ENCODE measurements around the gene CREM. TPM values are rescaled to one million over a fixed set of nuclear protein-coding genes. Genes with fewer than 3 reads are reported as not detected.

Gene CREM
- polyA plus RNA-seq, 3 donors, result 11.4 to 12.4 (median 12.1) TPM

DNA sequence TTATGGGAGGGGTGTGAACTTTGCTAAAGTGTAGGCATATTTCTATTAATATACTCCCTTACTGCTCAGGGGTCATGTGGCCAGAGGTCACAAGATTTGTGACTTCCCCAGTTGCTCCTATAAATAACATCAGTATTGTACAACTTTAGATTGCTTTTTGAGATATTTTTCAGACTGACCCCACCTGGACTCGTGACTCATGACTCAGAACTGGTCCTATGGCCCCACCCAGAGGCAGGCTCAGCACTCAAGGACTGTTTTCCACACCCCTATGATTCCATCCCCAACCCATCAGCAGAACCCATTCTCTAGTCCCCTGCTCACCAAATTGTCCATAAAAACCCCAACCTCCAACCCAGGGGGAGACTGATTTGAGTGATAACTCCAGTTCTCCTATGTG, 33.8 kb upstream of the CREM start:
- peak; percentile 25 to 36 (median 29) for DNase-seq
- Mint-ChIP-seq H3K36me3 (no peaks in the 10 kb centered on the region), H3K4me3 (no peak overlapping the region), H3K9me3 (peaks cover 3 to 11% (median 7%) of the 10 kb centered on the region in 7 donors), H3K27ac (peak overlapping the region in 5 of 7 donors; percentile 7 to 76 (median 60)), H3K27me3 (ENCODE audit: low read depth in 3 of 3) (peaks cover 2 to 14% (median 6%) of the 10 kb centered on the region in 3 donors), H3K4me1 (peaks cover 35% of the 10 kb centered on the region)
- peaks cover under 1% of the 10 kb centered on the region for H4K20me1 ChIP-seq (ENCODE audit: insufficient read depth, low read length)
- TF ChIP-seq, protein P1, sequence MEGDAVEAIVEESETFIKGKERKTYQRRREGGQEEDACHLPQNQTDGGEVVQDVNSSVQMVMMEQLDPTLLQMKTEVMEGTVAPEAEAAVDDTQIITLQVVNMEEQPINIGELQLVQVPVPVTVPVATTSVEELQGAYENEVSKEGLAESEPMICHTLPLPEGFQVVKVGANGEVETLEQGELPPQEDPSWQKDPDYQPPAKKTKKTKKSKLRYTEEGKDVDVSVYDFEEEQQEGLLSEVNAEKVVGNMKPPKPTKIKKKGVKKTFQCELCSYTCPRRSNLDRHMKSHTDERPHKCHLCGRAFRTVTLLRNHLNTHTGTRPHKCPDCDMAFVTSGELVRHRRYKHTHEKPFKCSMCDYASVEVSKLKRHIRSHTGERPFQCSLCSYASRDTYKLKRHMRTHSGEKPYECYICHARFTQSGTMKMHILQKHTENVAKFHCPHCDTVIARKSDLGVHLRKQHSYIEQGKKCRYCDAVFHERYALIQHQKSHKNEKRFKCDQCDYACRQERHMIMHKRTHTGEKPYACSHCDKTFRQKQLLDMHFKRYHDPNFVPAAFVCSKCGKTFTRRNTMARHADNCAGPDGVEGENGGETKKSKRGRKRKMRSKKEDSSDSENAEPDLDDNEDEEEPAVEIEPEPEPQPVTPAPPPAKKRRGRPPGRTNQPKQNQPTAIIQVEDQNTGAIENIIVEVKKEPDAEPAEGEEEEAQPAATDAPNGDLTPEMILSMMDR (IDR thresholded peaks at IDR 0.05), result no peak
- peaks cover 0 to 7% of the 10 kb centered on the region in 2 donors for H3K27me3 ChIP-seq (ENCODE audit: control insufficient read depth in 2 of 2, insufficient read depth in 2 of 2, low read length in 2 of 2)
- no peak overlapping the region for H3K27ac ChIP-seq (ENCODE audit: low read depth in 1 of 2, low read length in 2 of 2)
- intact Hi-C loops (cut with micrococcal nuclease), result loop anchor here in 1 of 2 donors (5.0 kb wide), 1 partner anchor 34 kb away; the partner anchor contains the start of gene CREM
- H2AFZ ChIP-seq (ENCODE audit: insufficient read depth, low read depth, low read length, poor library complexity, severe bottlenecking), result no peak overlapping the region
- peaks cover 4 to 6% of the 10 kb centered on the region in 2 donors for H3K9me3 ChIP-seq (replicated peaks in 1 of 2; ENCODE audit: control insufficient read depth in 1 of 2, insufficient read depth in 1 of 2, low read length in 2 of 2)
- WGBS (ENCODE audit: insufficient coverage), result 60% methylated on average over 1 of the region's 1 CpG
- no peak overlapping the region for H3K4me2 ChIP-seq (replicated peaks; ENCODE audit: extremely low read depth, low read length, poor library complexity, severe bottlenecking)
- H3K9ac ChIP-seq (ENCODE audit: insufficient read depth, low read length, poor library complexity, severe bottlenecking), result no peak overlapping the region
- H3K4me1 ChIP-seq (ENCODE audit: control insufficient read depth in 1 of 2, insufficient read depth in 2 of 2, low read length in 2 of 2), result peaks cover 24 to 32% of the 10 kb centered on the region in 2 donors
- H3K36me3 ChIP-seq (replicated peaks in 1 of 2; ENCODE audit: control insufficient read depth in 1 of 2, insufficient read depth in 2 of 2, low read length in 2 of 2), result no peaks in the 10 kb centered on the region
- H3K4me3 ChIP-seq (replicated peaks in 1 of 3; ENCODE audit: low read depth in 2 of 3, low read length in 3 of 3), result no peak overlapping the region
- H3K79me2 ChIP-seq (ENCODE audit: insufficient read depth, low read length), result peaks cover 25% of the 10 kb centered on the region

DNA sequence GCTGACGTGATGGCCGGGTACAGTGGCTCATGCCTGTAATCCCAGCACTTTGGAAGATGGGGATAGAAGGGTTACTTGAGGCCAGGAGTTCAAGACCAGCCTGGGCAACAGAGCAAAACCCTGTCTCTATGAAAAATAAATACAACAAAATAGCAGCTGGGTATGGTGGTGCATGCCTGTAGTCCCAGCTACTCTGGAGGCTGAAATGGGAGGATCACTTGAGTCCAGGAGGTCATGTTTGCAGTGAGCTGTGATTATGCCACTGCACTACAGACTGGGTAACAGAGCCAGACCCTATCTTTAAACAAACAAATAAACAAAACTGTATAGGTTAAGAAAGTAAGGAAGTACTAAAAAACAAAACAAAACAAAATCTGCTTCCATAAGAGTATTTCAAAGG, 30.3 kb upstream of the CREM start:
- no peak overlapping the region for H3K4me3 ChIP-seq (replicated peaks in 1 of 3; ENCODE audit: low read depth in 2 of 3, low read length in 3 of 3)
- Mint-ChIP-seq H3K27me3 (ENCODE audit: low read depth in 3 of 3) (peaks cover 5 to 19% (median 7%) of the 10 kb centered on the region in 3 donors), H3K9me3 (peaks cover 3 to 11% (median 7%) of the 10 kb centered on the region in 7 donors), H3K4me3 (peak overlapping the region in 1 of 2 donors; percentile 48), H3K4me1 (peaks cover 11% of the 10 kb centered on the region), H3K36me3 (no peaks in the 10 kb centered on the region), H3K27ac (no peak overlapping the region)
- intact Hi-C loops (cut with micrococcal nuclease), result no loop called here
- TF ChIP-seq, protein P1 (IDR thresholded peaks at IDR 0.05), result no peak
- no peaks in the 10 kb centered on the region for H3K36me3 ChIP-seq (replicated peaks in 1 of 2; ENCODE audit: control insufficient read depth in 1 of 2, insufficient read depth in 2 of 2, low read length in 2 of 2)
- no peak for DNase-seq
- peaks cover 7 to 8% of the 10 kb centered on the region in 2 donors for H3K4me1 ChIP-seq (ENCODE audit: control insufficient read depth in 1 of 2, insufficient read depth in 2 of 2, low read length in 2 of 2)
- H4K20me1 ChIP-seq (ENCODE audit: insufficient read depth, low read length), result no peaks in the 10 kb centered on the region
- WGBS (ENCODE audit: insufficient coverage), result 90% methylated on average over 2 of the region's 2 CpGs
- peaks cover 0 to 7% of the 10 kb centered on the region in 2 donors for H3K27me3 ChIP-seq (ENCODE audit: control insufficient read depth in 2 of 2, insufficient read depth in 2 of 2, low read length in 2 of 2)
- no peak overlapping the region for H3K27ac ChIP-seq (ENCODE audit: low read depth in 1 of 2, low read length in 2 of 2)
- no peak overlapping the region for H3K9ac ChIP-seq (ENCODE audit: insufficient read depth, low read length, poor library complexity, severe bottlenecking)
- H3K79me2 ChIP-seq (ENCODE audit: insufficient read depth, low read length), result no peaks in the 10 kb centered on the region
- peaks cover 4 to 6% of the 10 kb centered on the region in 2 donors for H3K9me3 ChIP-seq (replicated peaks in 1 of 2; ENCODE audit: control insufficient read depth in 1 of 2, insufficient read depth in 1 of 2, low read length in 2 of 2)
- no peak overlapping the region for H3K4me2 ChIP-seq (replicated peaks; ENCODE audit: extremely low read depth, low read length, poor library complexity, severe bottlenecking)
- no peak overlapping the region for H2AFZ ChIP-seq (ENCODE audit: insufficient read depth, low read depth, low read length, poor library complexity, severe bottlenecking)

Data from CD14-positive monocyte (primary cell).